Mesothelial cell of epicardium (in vitro differentiated cells): ENCODE measurements around the gene MEIS2. TPM values are rescaled to one million over a fixed set of nuclear protein-coding genes. Genes with fewer than 3 reads are reported as not detected.

ENCODE experiments used
- DNase-seq, 2 experiments: peaks; one replicate each; pipeline ENCODE4 v3.0.0; 2021; ENCODE audit warnings: low spot score in 2 of 2; ENCODE audit not compliant: unreplicated experiment in 2 of 2
- H3K27ac Mint-ChIP-seq: 2 replicates; pipeline ENCODE4 v1.8.0; 2021; ENCODE audit warnings: mixed read lengths
- H3K27me3 Mint-ChIP-seq: 2 replicates; pipeline ENCODE4 v1.8.0; 2021; ENCODE audit warnings: low read depth, mixed read lengths
- H3K36me3 Mint-ChIP-seq: 2 replicates; pipeline ENCODE4 v1.8.0; 2021; ENCODE audit warnings: mixed read lengths
- H3K4me1 Mint-ChIP-seq: 2 replicates; pipeline ENCODE4 v1.8.0; 2021; ENCODE audit warnings: mixed read lengths
- H3K4me3 Mint-ChIP-seq: 2 replicates; pipeline ENCODE4 v1.8.0; 2021; ENCODE audit warnings: mild to moderate bottlenecking, moderate library complexity, mixed read lengths
- H3K9me3 Mint-ChIP-seq: 2 replicates; pipeline ENCODE4 v1.8.0; 2021; ENCODE audit warnings: mixed read lengths
- total RNA-seq: library from RNA; stranded (reverse); gene quantifications from 3 replicates; pipeline ENCODE4 v1.2.1, GENCODE V29; 2021
- TF ChIP-seq, protein P1 (sequence below): fragments of 200-600 bp; sonication (generic); IDR thresholded peaks from one replicate; pipeline ENCODE4 v1.5.0; 2021; ENCODE audit warnings: antibody characterized with exemption; ENCODE audit not compliant: unreplicated experiment

MEIS2 gene
- total RNA-seq, 1 donor from 2014 or later, result 397 TPM

DNA sequence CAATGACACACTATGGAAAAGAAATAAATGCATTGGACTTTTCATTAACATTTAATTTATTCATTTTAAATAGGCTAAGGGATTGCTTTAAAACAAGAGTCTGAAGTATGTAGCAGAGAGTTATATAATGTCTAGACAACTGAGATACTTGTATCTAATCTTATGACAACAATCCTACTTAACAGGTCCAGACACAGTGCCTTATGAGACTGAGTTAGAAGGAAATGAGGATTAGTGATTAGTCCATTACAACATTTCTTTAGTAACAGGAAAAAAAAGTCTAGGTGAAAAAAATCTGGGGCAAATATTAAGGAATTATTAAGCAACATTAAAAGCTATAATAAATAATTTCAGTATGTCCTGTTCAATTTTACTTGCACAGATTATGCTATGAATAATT is 140.6 kb downstream of the MEIS2 start:
- H3K36me3 Mint-ChIP-seq, result peaks cover 11% of the 10 kb centered on the region
- TF ChIP-seq, protein P1, sequence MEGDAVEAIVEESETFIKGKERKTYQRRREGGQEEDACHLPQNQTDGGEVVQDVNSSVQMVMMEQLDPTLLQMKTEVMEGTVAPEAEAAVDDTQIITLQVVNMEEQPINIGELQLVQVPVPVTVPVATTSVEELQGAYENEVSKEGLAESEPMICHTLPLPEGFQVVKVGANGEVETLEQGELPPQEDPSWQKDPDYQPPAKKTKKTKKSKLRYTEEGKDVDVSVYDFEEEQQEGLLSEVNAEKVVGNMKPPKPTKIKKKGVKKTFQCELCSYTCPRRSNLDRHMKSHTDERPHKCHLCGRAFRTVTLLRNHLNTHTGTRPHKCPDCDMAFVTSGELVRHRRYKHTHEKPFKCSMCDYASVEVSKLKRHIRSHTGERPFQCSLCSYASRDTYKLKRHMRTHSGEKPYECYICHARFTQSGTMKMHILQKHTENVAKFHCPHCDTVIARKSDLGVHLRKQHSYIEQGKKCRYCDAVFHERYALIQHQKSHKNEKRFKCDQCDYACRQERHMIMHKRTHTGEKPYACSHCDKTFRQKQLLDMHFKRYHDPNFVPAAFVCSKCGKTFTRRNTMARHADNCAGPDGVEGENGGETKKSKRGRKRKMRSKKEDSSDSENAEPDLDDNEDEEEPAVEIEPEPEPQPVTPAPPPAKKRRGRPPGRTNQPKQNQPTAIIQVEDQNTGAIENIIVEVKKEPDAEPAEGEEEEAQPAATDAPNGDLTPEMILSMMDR, result no peak
- H3K4me3 Mint-ChIP-seq, result peak overlapping the region; percentile 1
- DNase-seq, result no peak
- H3K27ac Mint-ChIP-seq, result peak overlapping the region; percentile 81
- H3K4me1 Mint-ChIP-seq, result peaks cover 46% of the 10 kb centered on the region
- no peaks in the 10 kb centered on the region for H3K9me3 Mint-ChIP-seq
- H3K27me3 Mint-ChIP-seq, result no peaks in the 10 kb centered on the region

GRCh38 chr15:36958606-36959005 is 141.7 kb downstream of the MEIS2 start:
- DNase-seq, result no peak
- Mint-ChIP-seq H3K27ac (peak overlapping the region; percentile 19), H3K36me3 (peaks cover 14% of the 10 kb centered on the region), H3K4me1 (peaks cover 43% of the 10 kb centered on the region), H3K27me3 (no peaks in the 10 kb centered on the region), H3K9me3 (no peaks in the 10 kb centered on the region), H3K4me3 (no peak overlapping the region)
- TF ChIP-seq, protein P1, result no peak

DNA sequence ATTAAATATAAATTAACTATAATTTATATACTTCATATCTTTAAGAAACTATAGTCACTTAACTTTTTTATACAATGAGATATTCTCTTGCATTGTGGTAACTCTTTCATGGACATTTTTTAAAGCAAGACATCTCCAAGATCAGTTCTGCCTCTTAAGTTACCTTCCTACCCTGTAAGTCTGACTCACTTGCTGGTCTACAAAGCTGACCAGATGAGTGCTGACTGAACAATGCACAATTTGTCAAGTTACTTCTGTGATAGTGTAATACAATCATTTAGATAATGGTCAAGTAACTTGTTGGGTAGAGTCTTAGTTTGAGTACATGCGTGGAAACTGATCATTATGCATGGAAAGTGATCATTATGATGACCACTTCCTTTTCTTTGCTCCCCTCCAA is 145.9 kb downstream of the MEIS2 start:
- no peaks in the 10 kb centered on the region for H3K27me3 Mint-ChIP-seq
- no peak overlapping the region for H3K4me3 Mint-ChIP-seq
- no peak overlapping the region for H3K27ac Mint-ChIP-seq
- no peaks in the 10 kb centered on the region for H3K9me3 Mint-ChIP-seq
- peaks cover 8% of the 10 kb centered on the region for H3K36me3 Mint-ChIP-seq
- TF ChIP-seq, protein P1, result no peak
- no peak for DNase-seq
- peaks cover 61% of the 10 kb centered on the region for H3K4me1 Mint-ChIP-seq

DNA sequence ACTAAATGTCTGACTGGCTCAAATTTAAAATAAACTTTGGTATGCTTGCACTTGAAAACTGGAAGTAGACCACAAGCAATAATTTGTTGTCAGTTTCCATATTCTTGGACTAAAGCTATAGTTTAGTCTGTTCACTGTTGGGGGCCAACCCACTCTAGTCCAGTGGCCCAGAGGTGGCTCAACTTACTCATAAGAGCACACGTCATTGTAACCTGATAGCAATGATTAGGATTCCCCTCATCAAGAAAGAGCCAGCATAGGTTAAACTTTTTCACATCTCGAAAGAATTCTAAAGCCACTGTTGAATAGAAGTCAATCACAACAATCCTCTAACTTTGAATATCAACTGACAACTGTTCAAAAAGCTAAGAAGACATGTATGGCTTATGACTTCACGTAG is 147.0 kb downstream of the MEIS2 start:
- Mint-ChIP-seq H3K27me3 (no peaks in the 10 kb centered on the region), H3K4me1 (peaks cover 64% of the 10 kb centered on the region), H3K36me3 (peaks cover 8% of the 10 kb centered on the region), H3K9me3 (no peaks in the 10 kb centered on the region), H3K27ac (peak overlapping the region; percentile 77), H3K4me3 (no peak overlapping the region)
- TF ChIP-seq, protein P1, result no peak
- DNase-seq, result no peak

DNA sequence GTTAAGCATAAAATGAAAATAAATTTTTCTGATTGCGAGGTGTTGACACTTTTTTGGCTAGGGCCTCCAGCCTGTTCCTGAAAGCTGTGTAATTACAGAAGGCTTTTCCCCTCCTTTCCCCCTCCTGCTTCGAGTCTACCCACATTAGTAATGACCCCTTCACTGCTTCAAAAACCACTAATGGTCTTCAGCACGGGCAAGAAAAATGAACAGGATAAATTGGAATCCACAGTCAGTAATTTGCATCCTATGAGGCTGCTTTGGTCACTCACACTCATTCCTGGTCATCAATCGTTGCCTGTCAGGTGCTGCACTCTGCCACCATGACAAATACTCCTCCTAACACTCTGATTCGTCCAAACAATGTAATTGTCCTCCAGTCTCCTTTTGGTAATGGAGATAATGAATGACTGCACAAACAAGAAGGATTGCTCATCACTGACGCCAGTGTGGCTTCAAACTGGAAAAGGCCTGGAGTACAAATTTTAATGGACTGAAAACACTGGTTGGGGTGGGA is 148.6 kb downstream of the MEIS2 start:
- H3K36me3 Mint-ChIP-seq, result peaks cover 13% of the 10 kb centered on the region
- H3K27me3 Mint-ChIP-seq, result no peaks in the 10 kb centered on the region
- no peaks in the 10 kb centered on the region for H3K9me3 Mint-ChIP-seq
- peaks cover 68% of the 10 kb centered on the region for H3K4me1 Mint-ChIP-seq
- DNase-seq, result no peak
- H3K27ac Mint-ChIP-seq, result peak overlapping the region; percentile 29
- TF ChIP-seq, protein P1, result no peak
- H3K4me3 Mint-ChIP-seq, result no peak overlapping the region

DNA sequence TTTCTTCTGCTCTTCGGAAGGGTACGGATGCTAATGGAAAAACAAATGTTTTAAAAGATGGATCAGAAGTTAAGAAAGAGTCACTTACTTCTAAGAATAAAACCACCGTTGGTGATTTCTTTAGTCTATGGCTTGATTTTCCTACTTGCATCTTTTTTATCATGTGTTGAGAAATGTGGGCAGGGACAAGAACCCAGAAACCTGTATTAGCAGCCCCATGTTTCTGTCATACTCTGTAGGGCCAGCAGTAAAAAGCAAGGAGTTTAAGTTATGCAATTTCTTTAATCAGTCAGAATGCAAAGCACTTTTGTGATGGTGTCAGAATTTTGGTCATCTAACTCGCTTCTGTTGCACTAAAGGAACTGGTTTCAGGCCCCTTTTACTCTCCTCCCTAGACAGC is 150.0 kb downstream of the MEIS2 start:
- no peak for DNase-seq
- Mint-ChIP-seq H3K27ac (peak overlapping the region; percentile 29), H3K9me3 (no peaks in the 10 kb centered on the region), H3K27me3 (no peaks in the 10 kb centered on the region), H3K36me3 (peaks cover 17% of the 10 kb centered on the region), H3K4me1 (peaks cover 75% of the 10 kb centered on the region), H3K4me3 (no peak overlapping the region)
- TF ChIP-seq, protein P1, result no peak
